HepG2 (cell line): ENCODE data around the gene IL18R1. TPM values are rescaled to one million over a fixed set of nuclear protein-coding genes. Genes with fewer than 3 reads are reported as not detected.

Source experiments
- CENPBD1 ChIP-seq: sonication (generic); formaldehyde crosslinking; IDR thresholded peaks from 2 replicates; pipeline ENCODE4 v1.8.0; 2022; ENCODE audit warnings: missing genetic modification reagents, low read depth, mild to moderate bottlenecking, borderline replicate concordance
- KIAA2018 ChIP-seq: sonication (generic); formaldehyde crosslinking; IDR thresholded peaks from 2 replicates; pipeline ENCODE4 v1.5.0; 2020; ENCODE audit warnings: mild to moderate bottlenecking, missing genetic modification reagents, borderline replicate concordance
- MXD1 ChIP-seq: sonication (generic); formaldehyde crosslinking; IDR thresholded peaks from 2 replicates; pipeline ENCODE4 v1.4.0; 2020; ENCODE audit warnings: mild to moderate bottlenecking, missing genetic modification reagents
- NKX3-1 ChIP-seq: sonication (generic); formaldehyde crosslinking; IDR thresholded peaks from 2 replicates; pipeline ENCODE4 v1.5.0; 2020; ENCODE audit warnings: missing genetic modification reagents
- PRDM15 ChIP-seq: sonication (generic); formaldehyde crosslinking; IDR thresholded peaks from 2 replicates; pipeline ENCODE4 v1.4.0; 2020; ENCODE audit warnings: missing genetic modification reagents
- ZNF616 ChIP-seq: sonication (generic); formaldehyde crosslinking; IDR thresholded peaks from 2 replicates; pipeline ENCODE4 v1.5.0; 2020; ENCODE audit warnings: low read depth, mild to moderate bottlenecking, missing genetic modification reagents
- ZNF691 ChIP-seq: sonication (generic); formaldehyde crosslinking; IDR thresholded peaks from 2 replicates; pipeline ENCODE4 v1.4.0; 2020; ENCODE audit warnings: missing genetic modification reagents, low read depth, mild to moderate bottlenecking, borderline replicate concordance
- ZNF703 ChIP-seq: sonication (generic); formaldehyde crosslinking; IDR thresholded peaks from 2 replicates; pipeline ENCODE4 v1.5.1; 2020; ENCODE audit warnings: missing genetic modification reagents, mild to moderate bottlenecking, moderate library complexity, borderline replicate concordance
- polyA plus RNA-seq, 8 experiments: library from polyadenylated mRNA; depleted of rRNA in 3 of 8; stranded (reverse) in 7 of 8; unstranded in 1 of 8; fragments of >200 nt; fragmentation: Illumina TruSeq in 4 of 8; extraction: Trizol in 4 of 8; gene quantifications; 2 replicates each; pipeline versions ENCODE4 v1.2.1 to v1.2.3, GENCODE V29; 2011 to 2016; ENCODE audit warnings: low read depth in 4 of 8, missing spikeins in 1 of 8, mixed read lengths in 1 of 8; ENCODE audit not compliant: insufficient read depth in 1 of 8
- total RNA-seq, 5 experiments: library from RNA; depleted of rRNA; stranded (reverse); fragments of >200 nt; fragmentation: Illumina TruSeq; extraction: Trizol; gene quantifications; 2 replicates each; pipeline ENCODE4 v1.2.3, GENCODE V29; 2016; ENCODE audit warnings: low read depth in 1 of 5

The IL18R1 gene
- total and polyA plus RNA-seq, 2 of the 13 experiments (the other 11 are each of a cell fraction or from before 2014, with no cell fraction given): 0.01 to 0.04 TPM

- no peak for TF ChIP-seq PRDM15 (CRISPR knock-in tag)
- no peak for TF ChIP-seq NKX3-1 (CRISPR knock-in tag)
- TF ChIP-seq ZNF616: no peak
- no peak for TF ChIP-seq CENPBD1
- no peak for TF ChIP-seq ZNF691 (CRISPR knock-in tag)
- no peak for TF ChIP-seq KIAA2018 (CRISPR knock-in tag)
- TF ChIP-seq ZNF703 (CRISPR knock-in tag): no peak
- no peak for TF ChIP-seq MXD1 (CRISPR knock-in tag)
Observed at GRCh38 chr2:102439065-102439695, 83.6 kb downstream of the IL18R1 start (continued).
